ENCODE measurements around the gene QKI. TPM values are rescaled to one million over a fixed set of nuclear protein-coding genes. Genes with fewer than 3 reads are reported as not detected.

QKI gene
- total RNA-seq, 1 donor from 2014 or later = 267 TPM

DNA sequence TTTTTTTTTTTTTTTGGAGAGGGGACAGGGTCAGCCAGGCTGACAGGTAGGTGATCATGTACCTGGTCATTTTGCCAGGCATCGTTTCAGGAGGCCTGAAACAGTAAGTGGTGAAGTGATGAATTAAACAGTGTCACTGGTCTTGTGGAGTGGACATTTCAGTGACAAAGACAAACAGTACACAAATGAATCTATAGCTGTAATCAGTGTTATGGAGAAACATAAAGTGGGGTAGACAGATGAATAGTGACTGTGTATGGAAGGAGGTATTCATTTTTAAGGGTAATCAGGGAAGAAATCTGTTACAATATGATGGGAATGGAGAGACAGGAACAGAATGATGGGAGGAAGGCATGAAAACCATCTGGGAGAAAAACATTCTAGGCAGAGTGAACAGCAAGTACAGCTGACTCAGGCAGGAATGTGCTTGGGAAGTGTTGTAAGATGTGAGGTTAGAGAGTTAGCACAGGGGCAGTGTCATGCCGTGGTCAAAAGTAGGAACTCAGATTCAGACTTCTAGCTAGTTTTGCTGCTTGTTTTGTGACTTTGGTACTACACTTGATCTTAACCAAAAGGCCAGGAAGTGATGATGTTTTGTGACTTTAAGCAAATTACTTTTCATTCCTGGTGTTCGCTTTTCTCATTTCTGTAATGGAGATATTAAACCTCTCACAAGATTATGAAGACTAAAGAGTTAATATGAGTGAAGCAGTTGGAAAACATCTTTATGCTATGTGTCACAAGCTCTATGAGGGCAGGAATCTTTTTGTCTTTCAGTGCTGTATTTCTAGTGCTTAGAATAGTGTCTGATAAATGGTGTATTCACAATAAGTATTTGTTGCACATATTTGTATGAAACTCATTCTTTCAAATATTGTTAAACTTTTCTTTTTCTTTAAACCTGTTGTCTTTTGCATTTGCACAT lies 43.4 kb downstream of the QKI start:
- Mint-ChIP-seq H3K36me3 (ENCODE audit: low read depth) (peaks cover 13% of the 10 kb centered on the region), H3K9me3 (peaks cover 4% of the 10 kb centered on the region), H3K27ac (ENCODE audit: unreplicated experiment) (no peak overlapping the region), H3K4me3 (no peak overlapping the region), H3K27me3 (ENCODE audit: low read depth) (no peaks in the 10 kb centered on the region), H3K4me1 (peaks cover 69% of the 10 kb centered on the region)
- TF ChIP-seq, protein P1, sequence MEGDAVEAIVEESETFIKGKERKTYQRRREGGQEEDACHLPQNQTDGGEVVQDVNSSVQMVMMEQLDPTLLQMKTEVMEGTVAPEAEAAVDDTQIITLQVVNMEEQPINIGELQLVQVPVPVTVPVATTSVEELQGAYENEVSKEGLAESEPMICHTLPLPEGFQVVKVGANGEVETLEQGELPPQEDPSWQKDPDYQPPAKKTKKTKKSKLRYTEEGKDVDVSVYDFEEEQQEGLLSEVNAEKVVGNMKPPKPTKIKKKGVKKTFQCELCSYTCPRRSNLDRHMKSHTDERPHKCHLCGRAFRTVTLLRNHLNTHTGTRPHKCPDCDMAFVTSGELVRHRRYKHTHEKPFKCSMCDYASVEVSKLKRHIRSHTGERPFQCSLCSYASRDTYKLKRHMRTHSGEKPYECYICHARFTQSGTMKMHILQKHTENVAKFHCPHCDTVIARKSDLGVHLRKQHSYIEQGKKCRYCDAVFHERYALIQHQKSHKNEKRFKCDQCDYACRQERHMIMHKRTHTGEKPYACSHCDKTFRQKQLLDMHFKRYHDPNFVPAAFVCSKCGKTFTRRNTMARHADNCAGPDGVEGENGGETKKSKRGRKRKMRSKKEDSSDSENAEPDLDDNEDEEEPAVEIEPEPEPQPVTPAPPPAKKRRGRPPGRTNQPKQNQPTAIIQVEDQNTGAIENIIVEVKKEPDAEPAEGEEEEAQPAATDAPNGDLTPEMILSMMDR (conservative IDR thresholded peaks at IDR 0.05) = no peak
- DNase-seq (ENCODE audit: low read depth, low spot score) = no peak

- TF ChIP-seq, protein P1 (conservative IDR thresholded peaks at IDR 0.05) = no peak
- H3K4me3 Mint-ChIP-seq = no peak overlapping the region
- H3K27me3 Mint-ChIP-seq (ENCODE audit: low read depth) = no peaks in the 10 kb centered on the region
- peak overlapping the region; percentile 0 for H3K27ac Mint-ChIP-seq (ENCODE audit: unreplicated experiment)
- peaks cover 4% of the 10 kb centered on the region for H3K9me3 Mint-ChIP-seq
- H3K36me3 Mint-ChIP-seq (ENCODE audit: low read depth) = peaks cover 19% of the 10 kb centered on the region
- DNase-seq (ENCODE audit: low read depth, low spot score) = no peak
- H3K4me1 Mint-ChIP-seq = peaks cover 77% of the 10 kb centered on the region
Measured at GRCh38 chr6:163459007-163459406, 44.5 kb downstream of the QKI start.

DNA sequence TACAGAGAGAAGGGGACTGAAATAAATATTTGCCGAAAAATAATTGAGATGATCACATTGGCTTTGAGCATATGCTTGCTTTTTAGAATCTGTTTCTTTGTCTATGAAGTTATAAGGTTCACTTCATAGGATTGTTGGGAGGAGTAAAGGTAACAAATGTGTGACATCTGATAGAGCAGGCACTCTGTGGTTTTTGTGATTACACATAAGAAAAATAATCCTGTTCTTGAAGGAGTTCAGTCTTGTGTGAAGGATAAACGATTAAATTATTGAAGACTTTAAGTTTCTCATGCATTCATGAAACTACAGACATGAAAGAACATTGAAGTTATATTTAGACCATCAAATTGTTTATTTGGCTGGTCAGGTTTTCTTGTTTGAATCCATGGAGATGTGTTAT lies 45.0 kb downstream of the QKI start:
- no peak overlapping the region for H3K27ac Mint-ChIP-seq (ENCODE audit: unreplicated experiment)
- H3K4me1 Mint-ChIP-seq = peaks cover 78% of the 10 kb centered on the region
- TF ChIP-seq, protein P1 (conservative IDR thresholded peaks at IDR 0.05) = no peak
- no peak overlapping the region for H3K4me3 Mint-ChIP-seq
- H3K36me3 Mint-ChIP-seq (ENCODE audit: low read depth) = peaks cover 21% of the 10 kb centered on the region
- H3K9me3 Mint-ChIP-seq = peaks cover 1% of the 10 kb centered on the region
- DNase-seq (ENCODE audit: low read depth, low spot score) = no peak
- no peaks in the 10 kb centered on the region for H3K27me3 Mint-ChIP-seq (ENCODE audit: low read depth)

DNA sequence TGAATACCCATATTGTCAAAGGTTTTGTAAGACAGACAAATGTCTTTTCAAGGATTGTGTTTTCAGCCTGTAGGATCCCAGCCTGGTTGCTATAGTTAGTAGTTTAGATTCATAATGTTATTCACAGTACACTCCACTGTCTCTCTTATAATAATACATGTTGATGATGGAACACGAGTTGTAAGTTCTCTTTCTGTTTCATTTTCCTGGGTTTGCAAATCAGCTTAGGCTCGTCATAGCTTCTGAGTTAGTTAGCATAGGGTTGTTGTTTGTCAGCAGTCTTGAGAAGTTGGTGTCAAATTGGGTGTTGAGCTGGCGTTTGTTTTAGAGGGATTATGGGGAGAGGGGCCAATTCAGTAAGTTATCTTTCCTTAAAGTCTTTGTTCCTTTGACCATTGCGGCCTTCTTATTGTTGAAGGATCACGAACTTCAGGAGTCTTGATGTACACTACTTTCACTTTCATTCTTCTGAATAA lies 45.8 kb downstream of the QKI start:
- Mint-ChIP-seq H3K27ac (ENCODE audit: unreplicated experiment) (peak overlapping the region; percentile 38), H3K27me3 (ENCODE audit: low read depth) (no peaks in the 10 kb centered on the region), H3K4me3 (peak overlapping the region; percentile 12), H3K4me1 (peaks cover 75% of the 10 kb centered on the region), H3K36me3 (ENCODE audit: low read depth) (peaks cover 26% of the 10 kb centered on the region), H3K9me3 (no peaks in the 10 kb centered on the region)
- no peak for DNase-seq (ENCODE audit: low read depth, low spot score)
- TF ChIP-seq, protein P1 (conservative IDR thresholded peaks at IDR 0.05) = no peak

DNA sequence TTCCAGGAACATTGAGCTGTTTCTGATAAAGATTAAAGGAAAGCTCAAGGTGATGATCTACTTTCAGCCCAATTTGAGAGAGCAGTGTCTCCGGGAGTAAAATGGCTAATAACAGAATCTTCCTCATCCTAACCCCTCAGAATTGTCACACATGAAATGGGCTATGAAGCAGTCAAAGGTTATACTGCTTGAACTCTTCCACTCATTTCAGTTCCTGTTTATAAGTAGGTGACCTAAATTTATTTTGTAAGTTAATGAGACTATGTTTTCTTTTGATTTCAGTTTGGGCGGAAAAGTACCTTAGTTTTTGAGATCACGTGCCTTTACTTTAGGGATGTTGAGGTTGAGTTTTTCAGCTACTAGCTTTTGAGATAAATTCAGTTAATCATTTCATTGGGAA lies 47.2 kb downstream of the QKI start:
- H3K9me3 Mint-ChIP-seq = no peaks in the 10 kb centered on the region
- TF ChIP-seq, protein P1 (conservative IDR thresholded peaks at IDR 0.05) = no peak
- H3K27ac Mint-ChIP-seq (ENCODE audit: unreplicated experiment) = no peak overlapping the region
- H3K36me3 Mint-ChIP-seq (ENCODE audit: low read depth) = peaks cover 26% of the 10 kb centered on the region
- DNase-seq (ENCODE audit: low read depth, low spot score) = no peak
- no peak overlapping the region for H3K4me3 Mint-ChIP-seq
- H3K27me3 Mint-ChIP-seq (ENCODE audit: low read depth) = no peaks in the 10 kb centered on the region
- peaks cover 69% of the 10 kb centered on the region for H3K4me1 Mint-ChIP-seq
